HEK293 (cell line): ENCODE data around the gene PKM.
"Not testable (repeated sequence)": the region's sequence is repeated elsewhere in the genome, so short reads cannot be mapped to it uniquely, and the experiment has no call there.

Experiments
- CTCF ChIA-PET: fragments of 350-600 bp; formaldehyde crosslinking; extraction: SDS; loops from one replicate; lab custom pipeline; 2021; ENCODE audit warnings: antibody characterized with exemption; lab: Yijun Ruan, JAX
- POLR2A ChIA-PET: fragments of 300-600 bp; formaldehyde crosslinking; extraction: SDS; loops from one replicate; lab custom pipeline; 2020; ENCODE audit warnings: antibody characterized with exemption, inconsistent platforms; lab: Yijun Ruan, JAX
- H3K27ac ChIP-seq: fragments of 200-500 bp; sonication (Bioruptor generic); 2 replicates; pipeline ENCODE4 v1.5.1; 2014; ENCODE audit warnings: low read depth, low read length, control low read depth, inconsistent platforms; ENCODE audit errors: extremely low read depth
- H3K36me3 ChIP-seq, 2 experiments: fragments of 200-500 bp in 1 of 2; sonication (Bioruptor generic) in 1 of 2; 1 replicate in 1 of 2; 2 replicates in 1 of 2; pipeline ENCODE4 v1.5.1; 2014 to 2017; ENCODE audit warnings: inconsistent platforms in 2 of 2, low read length in 2 of 2; ENCODE audit not compliant: control insufficient read depth in 2 of 2, insufficient read depth in 1 of 2
- H3K4me1 ChIP-seq: fragments of 200-500 bp; sonication (Bioruptor generic); 2 replicates; pipeline ENCODE4 v1.5.1; 2014; ENCODE audit warnings: mild to moderate bottlenecking, low read length, inconsistent platforms; ENCODE audit not compliant: control insufficient read depth, insufficient read depth
- H3K4me3 ChIP-seq: 2 replicates; pipeline ENCODE4 v1.5.1; 2011; ENCODE audit warnings: low read depth, mild to moderate bottlenecking, control low read depth, low read length, moderate library complexity
- H3K9me3 ChIP-seq: fragments of 200-500 bp; sonication (Bioruptor generic); 2 replicates; pipeline ENCODE4 v1.5.1; 2014; ENCODE audit warnings: low read depth, low read length, inconsistent platforms; ENCODE audit not compliant: control insufficient read depth, insufficient read depth
- BCL11B ChIP-seq: fragments of 450-650 bp; formaldehyde crosslinking; IDR thresholded peaks from 2 replicates; pipeline ENCODE4 v1.5.1; 2016; ENCODE audit warnings: low read depth, missing biosample characterization, missing genetic modification characterization
- ELK4 ChIP-seq: IDR thresholded peaks from 2 replicates; pipeline ENCODE4 v1.6.1; 2011; ENCODE audit warnings: mild to moderate bottlenecking, low read depth, low read length, borderline replicate concordance
- GFI1B ChIP-seq: fragments of 450-650 bp; formaldehyde crosslinking; IDR thresholded peaks from 2 replicates; pipeline ENCODE4 v1.5.1; 2016; ENCODE audit warnings: missing biosample characterization, missing genetic modification characterization
- IKZF3 ChIP-seq: fragments of 450-650 bp; IDR thresholded peaks from 2 replicates; pipeline ENCODE4 v1.5.0; 2018; ENCODE audit warnings: missing biosample characterization, mild to moderate bottlenecking, missing genetic modification characterization, moderate library complexity
- KLF8 ChIP-seq: fragments of 450-650 bp; formaldehyde crosslinking; IDR thresholded peaks from 2 replicates; pipeline ENCODE4 v1.5.1; 2016; ENCODE audit warnings: missing biosample characterization, missing genetic modification characterization
- KLF9 ChIP-seq: fragments of 450-650 bp; formaldehyde crosslinking; IDR thresholded peaks from 2 replicates; pipeline ENCODE4 v1.5.1; 2016; ENCODE audit warnings: missing biosample characterization, missing genetic modification characterization, low read depth
- PRDM4 ChIP-seq: fragments of 450-650 bp; formaldehyde crosslinking; IDR thresholded peaks from 2 replicates; pipeline ENCODE4 v1.5.1; 2017; ENCODE audit warnings: missing biosample characterization, missing genetic modification characterization
- SCRT2 ChIP-seq: fragments of 450-650 bp; formaldehyde crosslinking; IDR thresholded peaks from 2 replicates; pipeline ENCODE4 v1.5.1; 2016; ENCODE audit warnings: missing biosample characterization, missing genetic modification characterization
- YY1 ChIP-seq: fragments of 450-650 bp; formaldehyde crosslinking; IDR thresholded peaks from 2 replicates; pipeline ENCODE4 v1.5.1; 2018; ENCODE audit warnings: missing biosample characterization, missing genetic modification characterization
- ZBTB17 ChIP-seq: fragments of 450-650 bp; formaldehyde crosslinking; IDR thresholded peaks from 2 replicates; pipeline ENCODE4 v1.5.1; 2016; ENCODE audit warnings: missing biosample characterization, missing genetic modification characterization
- ZBTB20 ChIP-seq: fragments of 450-650 bp; formaldehyde crosslinking; IDR thresholded peaks from 2 replicates; pipeline ENCODE4 v1.5.1; 2016; ENCODE audit warnings: missing biosample characterization, missing genetic modification characterization
- ZBTB7A ChIP-seq: fragments of 450-650 bp; formaldehyde crosslinking; IDR thresholded peaks from 2 replicates; pipeline ENCODE4 v1.5.1; 2016; ENCODE audit warnings: low read depth, missing biosample characterization, missing genetic modification characterization
- ZEB2 ChIP-seq: fragments of 450-650 bp; formaldehyde crosslinking; IDR thresholded peaks from 2 replicates; pipeline ENCODE4 v1.5.1; 2016; ENCODE audit warnings: missing biosample characterization, missing genetic modification characterization
- ZNF2 ChIP-seq: fragments of 450-650 bp; formaldehyde crosslinking; IDR thresholded peaks from 2 replicates; pipeline ENCODE4 v1.5.1; 2016; ENCODE audit warnings: missing biosample characterization, missing genetic modification characterization
- ZNF423 ChIP-seq: fragments of 450-650 bp; formaldehyde crosslinking; IDR thresholded peaks from 2 replicates; pipeline ENCODE4 v1.5.1; 2016; ENCODE audit warnings: missing biosample characterization, missing genetic modification characterization
- ZNF548 ChIP-seq: fragments of 450-650 bp; formaldehyde crosslinking; IDR thresholded peaks from 2 replicates; pipeline ENCODE4 v1.5.1; 2016; ENCODE audit warnings: missing biosample characterization, missing genetic modification characterization
- ZNF549 ChIP-seq: fragments of 450-650 bp; IDR thresholded peaks from 2 replicates; pipeline ENCODE4 v1.5.1; 2018; ENCODE audit warnings: missing biosample characterization, missing genetic modification characterization, mild to moderate bottlenecking, inconsistent platforms, moderate library complexity
- ZNF664 ChIP-seq: fragments of 450-650 bp; formaldehyde crosslinking; IDR thresholded peaks from 2 replicates; pipeline ENCODE4 v1.5.1; 2016; ENCODE audit warnings: missing biosample characterization, missing genetic modification characterization
- TF ChIP-seq, protein P1 (sequence below): fragments of 450-650 bp; formaldehyde crosslinking; IDR thresholded peaks from 2 replicates; pipeline ENCODE4 v1.5.1; 2016; ENCODE audit warnings: missing biosample characterization, missing genetic modification characterization
- TF ChIP-seq, protein P2 (sequence below): fragments of 450-650 bp; formaldehyde crosslinking; IDR thresholded peaks from 2 replicates; pipeline ENCODE4 v1.5.1; 2016; ENCODE audit warnings: missing biosample characterization, missing genetic modification characterization
- TF ChIP-seq, protein P3 (sequence below): fragments of 450-650 bp; formaldehyde crosslinking; IDR thresholded peaks from 2 replicates; pipeline ENCODE4 v1.5.1; 2016; ENCODE audit warnings: missing biosample characterization, missing genetic modification characterization

Gene PKM

GRCh38 chr15:72172796-72173195 lies 58.2 kb downstream of the PKM start:
- CTCF ChIA-PET = interaction anchor here (0.6 to 1.3 kb wide), 4 partner anchors 11 to 372 kb away, joined by 3 read pairs; no protein-coding TSS in a partner anchor

GRCh38 chr15:72171978-72172377 lies 59.0 kb downstream of the PKM start:
- not testable (repeated sequence) for H3K9me3 ChIP-seq, H3K27ac ChIP-seq, H3K4me3 ChIP-seq, H3K36me3 ChIP-seq, H3K4me1 ChIP-seq
- CTCF ChIA-PET = interaction anchor here (0.7 to 1.3 kb wide), 2 partner anchors 222 to 371 kb away, joined by 3 read pairs; no protein-coding TSS in a partner anchor
- POLR2A ChIA-PET = interaction anchor here (0.9 kb wide), 1 partner anchor 54 kb away, joined by 3 read pairs; the partner anchor contains the start of genes MYO9A and SENP8
- TF ChIP-seq, protein P1, sequence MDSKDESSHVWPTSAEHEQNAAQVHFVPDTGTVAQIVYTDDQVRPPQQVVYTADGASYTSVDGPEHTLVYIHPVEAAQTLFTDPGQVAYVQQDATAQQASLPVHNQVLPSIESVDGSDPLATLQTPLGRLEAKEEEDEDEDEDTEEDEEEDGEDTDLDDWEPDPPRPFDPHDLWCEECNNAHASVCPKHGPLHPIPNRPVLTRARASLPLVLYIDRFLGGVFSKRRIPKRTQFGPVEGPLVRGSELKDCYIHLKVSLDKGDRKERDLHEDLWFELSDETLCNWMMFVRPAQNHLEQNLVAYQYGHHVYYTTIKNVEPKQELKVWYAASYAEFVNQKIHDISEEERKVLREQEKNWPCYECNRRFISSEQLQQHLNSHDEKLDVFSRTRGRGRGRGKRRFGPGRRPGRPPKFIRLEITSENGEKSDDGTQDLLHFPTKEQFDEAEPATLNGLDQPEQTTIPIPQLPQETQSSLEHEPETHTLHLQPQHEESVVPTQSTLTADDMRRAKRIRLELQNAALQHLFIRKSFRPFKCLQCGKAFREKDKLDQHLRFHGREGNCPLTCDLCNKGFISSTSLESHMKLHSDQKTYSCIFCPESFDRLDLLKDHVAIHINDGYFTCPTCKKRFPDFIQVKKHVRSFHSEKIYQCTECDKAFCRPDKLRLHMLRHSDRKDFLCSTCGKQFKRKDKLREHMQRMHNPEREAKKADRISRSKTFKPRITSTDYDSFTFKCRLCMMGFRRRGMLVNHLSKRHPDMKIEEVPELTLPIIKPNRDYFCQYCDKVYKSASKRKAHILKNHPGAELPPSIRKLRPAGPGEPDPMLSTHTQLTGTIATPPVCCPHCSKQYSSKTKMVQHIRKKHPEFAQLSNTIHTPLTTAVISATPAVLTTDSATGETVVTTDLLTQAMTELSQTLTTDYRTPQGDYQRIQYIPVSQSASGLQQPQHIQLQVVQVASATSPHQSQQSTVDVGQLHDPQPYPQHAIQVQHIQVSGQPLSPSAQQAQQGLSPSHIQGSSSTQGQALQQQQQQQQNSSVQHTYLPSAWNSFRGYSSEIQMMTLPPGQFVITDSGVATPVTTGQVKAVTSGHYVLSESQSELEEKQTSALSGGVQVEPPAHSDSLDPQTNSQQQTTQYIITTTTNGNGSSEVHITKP (tag by site-specific recombination) = peak; percentile 76

More at GRCh38 chr15:72172796-72173195, 58.2 kb downstream of the PKM start:
- H3K4me3 ChIP-seq = no peak overlapping the region
- TF ChIP-seq ZEB2 (tag by site-specific recombination) = no peak
- no peak for TF ChIP-seq BCL11B (tag by site-specific recombination)
- no peak for TF ChIP-seq ZBTB17 (tag by site-specific recombination)
- no peak for TF ChIP-seq KLF8 (tag by site-specific recombination)
- TF ChIP-seq GFI1B (tag by site-specific recombination) = no peak
- no peak for TF ChIP-seq ZBTB7A (tag by site-specific recombination)
- TF ChIP-seq ELK4 = no peak
- no peak for TF ChIP-seq YY1 (tag by site-specific recombination)
- no peak for TF ChIP-seq ZNF548 (tag by site-specific recombination)
- TF ChIP-seq IKZF3 (tag by site-specific recombination) = 0 out of 2 replicates have a peak, but pooled peaks have one; percentile 29
- no peak for TF ChIP-seq ZNF549 (tag by site-specific recombination)
- TF ChIP-seq PRDM4 (tag by site-specific recombination) = no peak
- TF ChIP-seq SCRT2 (tag by site-specific recombination) = peak; percentile 61
- no peaks in the 10 kb centered on the region for H3K9me3 ChIP-seq
- no peak overlapping the region for H3K27ac ChIP-seq
- POLR2A ChIA-PET = interaction anchor here (0.9 kb wide), 1 partner anchor 55 kb away, joined by 3 read pairs; the partner anchor contains the start of genes MYO9A and SENP8
- H3K36me3 ChIP-seq = no peaks in the 10 kb centered on the region
- peaks cover 5% of the 10 kb centered on the region; the same call in 1 of the 2 replicates for H3K4me1 ChIP-seq

DNA sequence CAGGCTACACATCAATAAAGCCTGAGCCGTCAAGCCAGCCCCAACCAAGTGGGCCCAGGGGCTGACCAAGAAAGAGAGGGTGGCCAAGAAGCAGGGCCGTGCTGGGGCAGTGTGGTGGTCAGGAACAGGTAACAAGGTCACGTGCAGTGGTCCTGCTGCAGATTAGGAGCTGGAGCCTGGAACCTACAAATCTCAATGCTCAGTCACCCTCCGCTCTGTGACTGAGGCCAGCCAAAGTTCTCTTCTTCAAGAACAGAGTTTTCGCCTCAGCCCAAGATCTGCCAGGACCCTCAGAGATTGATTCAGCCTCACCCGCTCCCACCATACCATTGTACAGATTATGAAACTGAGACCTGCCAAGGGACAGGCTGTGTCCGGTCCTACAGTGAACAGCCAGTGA lies 60.3 kb downstream of the PKM start:
- H3K36me3 ChIP-seq = no peaks in the 10 kb centered on the region
- ChIA-PET CTCF (interaction anchor here (0.6 kb wide), 1 partner anchor 368 kb away, joined by 3 read pairs; no protein-coding TSS in a partner anchor), POLR2A (no interaction called here)
- no peaks in the 10 kb centered on the region for H3K9me3 ChIP-seq
- peaks cover 3% of the 10 kb centered on the region; the same call in 1 of the 2 replicates for H3K4me1 ChIP-seq
- no peak overlapping the region for H3K4me3 ChIP-seq
- H3K27ac ChIP-seq = no peak overlapping the region
- no peak for TF ChIP-seq ZNF664
- TF ChIP-seq, protein P2, sequence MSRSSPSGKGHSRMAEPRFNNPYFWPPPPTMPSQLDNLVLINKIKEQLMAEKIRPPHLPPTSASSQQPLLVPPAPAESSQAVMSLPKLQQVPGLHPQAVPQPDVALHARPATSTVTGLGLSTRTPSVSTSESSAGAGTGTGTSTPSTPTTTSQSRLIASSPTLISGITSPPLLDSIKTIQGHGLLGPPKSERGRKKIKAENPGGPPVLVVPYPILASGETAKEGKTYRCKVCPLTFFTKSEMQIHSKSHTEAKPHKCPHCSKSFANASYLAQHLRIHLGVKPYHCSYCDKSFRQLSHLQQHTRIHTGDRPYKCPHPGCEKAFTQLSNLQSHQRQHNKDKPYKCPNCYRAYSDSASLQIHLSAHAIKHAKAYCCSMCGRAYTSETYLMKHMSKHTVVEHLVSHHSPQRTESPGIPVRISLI (tag by site-specific recombination) = no peak
- TF ChIP-seq ZNF2 (tag by site-specific recombination) = no peak
- TF ChIP-seq, protein P3, sequence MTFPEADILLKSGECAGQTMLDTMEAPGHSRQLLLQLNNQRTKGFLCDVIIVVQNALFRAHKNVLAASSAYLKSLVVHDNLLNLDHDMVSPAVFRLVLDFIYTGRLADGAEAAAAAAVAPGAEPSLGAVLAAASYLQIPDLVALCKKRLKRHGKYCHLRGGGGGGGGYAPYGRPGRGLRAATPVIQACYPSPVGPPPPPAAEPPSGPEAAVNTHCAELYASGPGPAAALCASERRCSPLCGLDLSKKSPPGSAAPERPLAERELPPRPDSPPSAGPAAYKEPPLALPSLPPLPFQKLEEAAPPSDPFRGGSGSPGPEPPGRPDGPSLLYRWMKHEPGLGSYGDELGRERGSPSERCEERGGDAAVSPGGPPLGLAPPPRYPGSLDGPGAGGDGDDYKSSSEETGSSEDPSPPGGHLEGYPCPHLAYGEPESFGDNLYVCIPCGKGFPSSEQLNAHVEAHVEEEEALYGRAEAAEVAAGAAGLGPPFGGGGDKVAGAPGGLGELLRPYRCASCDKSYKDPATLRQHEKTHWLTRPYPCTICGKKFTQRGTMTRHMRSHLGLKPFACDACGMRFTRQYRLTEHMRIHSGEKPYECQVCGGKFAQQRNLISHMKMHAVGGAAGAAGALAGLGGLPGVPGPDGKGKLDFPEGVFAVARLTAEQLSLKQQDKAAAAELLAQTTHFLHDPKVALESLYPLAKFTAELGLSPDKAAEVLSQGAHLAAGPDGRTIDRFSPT = no peak
- TF ChIP-seq ZBTB20 (tag by site-specific recombination) = no peak
- TF ChIP-seq KLF9 (tag by site-specific recombination) = no peak
- TF ChIP-seq YY1 (tag by site-specific recombination) = no peak
- TF ChIP-seq ZNF423 (tag by site-specific recombination) = no peak
